GM23338 (cell line): ENCODE results near the gene GRM4. TPM values are rescaled to one million over a fixed set of nuclear protein-coding genes. Genes with fewer than 3 reads are reported as not detected.

Experiments used
- ATAC-seq: fragments of 200-7000 bp; cut with Tn5 transposase; 3 replicates; pipeline ENCODE4 v1.9.1; 2020
- DNase-seq: peaks from one replicate; pipeline ENCODE4 v3.0.0-alpha.2; 2015; ENCODE audit warnings: low spot score
- H2AFZ ChIP-seq: fragments of 200-600 bp; sonication (generic); 2 replicates; pipeline ENCODE4 v1.8.0; 2016; ENCODE audit warnings: antibody characterized with exemption, mild to moderate bottlenecking, moderate library complexity
- H3F3A ChIP-seq: fragments of 200-600 bp; sonication (generic); replicated peaks from 2 replicates; pipeline ENCODE4 v1.8.0; 2017; ENCODE audit warnings: antibody characterized with exemption, mixed run types, low read depth
- H3K27ac ChIP-seq: fragments of 200-600 bp; sonication (generic); 2 replicates; pipeline ENCODE4 v1.6.1; 2016; ENCODE audit warnings: low read depth
- H3K27me3 ChIP-seq: fragments of 200-600 bp; sonication (generic); 2 replicates; pipeline ENCODE4 v1.8.0; 2016; ENCODE audit warnings: mild to moderate bottlenecking, mixed run types, moderate library complexity; ENCODE audit not compliant: insufficient read depth
- H3K36me3 ChIP-seq: fragments of 200-600 bp; sonication (generic); 2 replicates; pipeline ENCODE4 v1.8.0; 2016; ENCODE audit warnings: mild to moderate bottlenecking; ENCODE audit not compliant: insufficient read depth
- H3K4me1 ChIP-seq: fragments of 200-600 bp; sonication (generic); 2 replicates; pipeline ENCODE4 v1.8.0; 2016; ENCODE audit warnings: mild to moderate bottlenecking, moderate library complexity; ENCODE audit not compliant: insufficient read depth
- H3K4me2 ChIP-seq: fragments of 200-600 bp; sonication (generic); 2 replicates; pipeline ENCODE4 v1.7.1; 2017; ENCODE audit warnings: mixed run types
- H3K4me3 ChIP-seq: fragments of 200-600 bp; sonication (generic); 2 replicates; pipeline ENCODE4 v1.6.1; 2016; ENCODE audit warnings: mixed run types
- H3K79me2 ChIP-seq: fragments of 200-600 bp; sonication (generic); replicated peaks from 2 replicates; pipeline ENCODE4 v1.8.0; 2017; ENCODE audit warnings: mild to moderate bottlenecking; ENCODE audit not compliant: insufficient read depth
- H3K9me2 ChIP-seq: fragments of 200-600 bp; sonication (generic); 2 replicates; pipeline ENCODE4 v1.8.0; 2017; ENCODE audit not compliant: insufficient read depth
- H4K20me1 ChIP-seq: fragments of 200-600 bp; sonication (generic); replicated peaks from 2 replicates; pipeline ENCODE4 v1.8.0; 2017; ENCODE audit warnings: mild to moderate bottlenecking; ENCODE audit not compliant: insufficient read depth
- H3K27ac Mint-ChIP-seq: 2 replicates; pipeline ENCODE4 v1.8.0; 2020; ENCODE audit warnings: inconsistent platforms, mild to moderate bottlenecking, moderate library complexity, mixed read lengths
- H3K27me3 Mint-ChIP-seq: 3 replicates; pipeline ENCODE4 v1.8.0; 2022; ENCODE audit warnings: low read depth, mild to moderate bottlenecking, moderate library complexity, mixed read lengths, inconsistent platforms; ENCODE audit not compliant: insufficient read depth, poor library complexity
- H3K36me3 Mint-ChIP-seq: 3 replicates; pipeline ENCODE4 v1.8.0; 2021; ENCODE audit warnings: low read depth, mild to moderate bottlenecking, inconsistent platforms, moderate library complexity, mixed read lengths
- H3K4me1 Mint-ChIP-seq: 3 replicates; pipeline ENCODE4 v1.8.0; 2020; ENCODE audit warnings: mild to moderate bottlenecking, inconsistent platforms, mixed read lengths
- H3K4me3 Mint-ChIP-seq: 3 replicates; pipeline ENCODE4 v1.8.0; 2021; ENCODE audit warnings: moderate library complexity, mild to moderate bottlenecking, inconsistent platforms, mixed read lengths
- H3K9me3 Mint-ChIP-seq: 3 replicates; pipeline ENCODE4 v1.8.0; 2020; ENCODE audit warnings: moderate library complexity, mild to moderate bottlenecking, inconsistent platforms, mixed read lengths
- CREB1 ChIP-seq: fragments of 250-450 bp; sonication (Bioruptor Pico); IDR thresholded peaks from 2 replicates; pipeline ENCODE4 v1.5.0; 2020; ENCODE audit warnings: low read depth, mild to moderate bottlenecking, moderate library complexity
- CTCF ChIP-seq, 2 experiments: fragments of 200-600 bp in 1 of 2; sonication (generic) in 1 of 2; conservative IDR thresholded peaks; 2 replicates each; pipeline versions ENCODE4 v1.5.1 to v1.6.1; 2016 to 2017; ENCODE audit warnings: antibody characterized with exemption in 2 of 2, low read depth in 2 of 2, mild to moderate bottlenecking in 2 of 2, moderate library complexity in 1 of 2
- ETS1 ChIP-seq: IDR thresholded peaks from 2 replicates; pipeline ENCODE4 v1.6.1; 2016; ENCODE audit warnings: antibody characterized with exemption
- EZH2 ChIP-seq: fragments of 200-600 bp; sonication (generic); IDR thresholded peaks from one replicate; pipeline ENCODE4 v1.8.0; 2017; ENCODE audit warnings: antibody characterized with exemption, mild to moderate bottlenecking, low read depth; ENCODE audit not compliant: unreplicated experiment
- EZH2phosphoT487 ChIP-seq: fragments of 200-600 bp; sonication (generic); IDR thresholded peaks from one replicate; pipeline ENCODE4 v1.8.1; 2018; ENCODE audit warnings: antibody characterized with exemption; ENCODE audit not compliant: unreplicated experiment
- JUNB ChIP-seq: IDR thresholded peaks from one replicate; pipeline ENCODE4 v1.6.1; 2016; ENCODE audit warnings: antibody characterized with exemption; ENCODE audit not compliant: unreplicated experiment
- NANOG ChIP-seq: IDR thresholded peaks from 2 replicates; pipeline ENCODE4 v1.6.1; 2016; ENCODE audit warnings: antibody characterized with exemption, borderline replicate concordance
- POLR2AphosphoS5 ChIP-seq: IDR thresholded peaks from 2 replicates; pipeline ENCODE4 v1.6.1; 2016; ENCODE audit warnings: antibody characterized with exemption, low read depth
- REST ChIP-seq: IDR thresholded peaks from one replicate; pipeline ENCODE4 v1.6.1; 2018; ENCODE audit warnings: antibody characterized with exemption; ENCODE audit not compliant: unreplicated experiment
- STAT1 ChIP-seq: IDR thresholded peaks from one replicate; pipeline ENCODE4 v1.6.1; 2016; ENCODE audit warnings: antibody characterized with exemption; ENCODE audit not compliant: unreplicated experiment
- ZNF114 ChIP-seq: fragments of 250-450 bp; sonication (Bioruptor Pico); IDR thresholded peaks from 2 replicates; pipeline ENCODE4 v1.5.0; 2020; ENCODE audit warnings: mild to moderate bottlenecking, moderate library complexity
- ZNF331 ChIP-seq: fragments of 250-450 bp; sonication (Bioruptor Pico); IDR thresholded peaks from 2 replicates; pipeline ENCODE4 v1.5.0; 2020; ENCODE audit warnings: low read depth, mild to moderate bottlenecking, moderate library complexity
- ZNF462 ChIP-seq: fragments of 250-450 bp; sonication (Bioruptor Pico); IDR thresholded peaks from 2 replicates; pipeline ENCODE4 v1.5.0; 2020; ENCODE audit warnings: mild to moderate bottlenecking, moderate library complexity
- polyA plus RNA-seq: library from polyadenylated mRNA; unstranded; fragments of >200 nt; fragmentation: Nextera tagmentation; extraction: Ambion mirVana; gene quantifications from 2 replicates; pipeline ENCODE4 v1.2.1, GENCODE V29; 2016
- total RNA-seq: library from RNA; depleted of rRNA; stranded (reverse); fragments of >200 nt; shearing (Covaris generic); gene quantifications from 2 replicates; pipeline ENCODE4 v1.2.3, GENCODE V29; 2014

The GRM4 gene
- total and polyA plus RNA-seq, 2 experiments from 2014 or later = 7.0 to 30.6 TPM

GRCh38 chr6:34021554-34022190 is 124.2 kb downstream of the GRM4 start:
- Mint-ChIP-seq H3K9me3 (peaks cover 12% of the 10 kb centered on the region), H3K36me3 (peaks cover 29% of the 10 kb centered on the region), H3K27me3 (peaks cover 19% of the 10 kb centered on the region), H3K4me1 (peaks cover 3% of the 10 kb centered on the region; the same call in 1 of the 3 replicates), H3K27ac (no peak overlapping the region), H3K4me3 (no peak overlapping the region)
- H2AFZ ChIP-seq = no peak overlapping the region
- peaks cover 1% of the 10 kb centered on the region; the same call in 1 of the 2 replicates for H3K27me3 ChIP-seq
- no peak overlapping the region for H3K27ac ChIP-seq
- H3K9me2 ChIP-seq = no peaks in the 10 kb centered on the region
- ATAC-seq (no peak), DNase-seq (no peak)
- H3K4me2 ChIP-seq = no peak overlapping the region
- H3K4me3 ChIP-seq = no peak overlapping the region
- no peaks in the 10 kb centered on the region for H3K36me3 ChIP-seq
- H3F3A ChIP-seq = no peaks in the 10 kb centered on the region
- H4K20me1 ChIP-seq = no peaks in the 10 kb centered on the region
- TF ChIP-seq EZH2 (no peak), POLR2AphosphoS5 (no peak), JUNB (no peak), ETS1 (no peak), STAT1 (no peak), CREB1 (CRISPR knock-in tag) (no peak), ZNF331 (no peak), ZNF462 (CRISPR knock-in tag) (no peak), NANOG (no peak), REST (no peak), EZH2phosphoT487 (no peak), ZNF114 (CRISPR knock-in tag) (no peak), CTCF (conservative IDR thresholded peaks at IDR 0.05; ENCODE audit: low read depth in 2 of 2) (no peak)
- no peaks in the 10 kb centered on the region for H3K4me1 ChIP-seq
- H3K79me2 ChIP-seq = no peaks in the 10 kb centered on the region
